Iris pigment epithelial cell (primary cell): ENCODE data around the gene KCTD16.

Experiments used
- DNase-seq: peaks from one replicate; pipeline ENCODE4 v3.0.0-alpha.2; 2011; ENCODE audit warnings: low read depth

KCTD16 gene

DNA sequence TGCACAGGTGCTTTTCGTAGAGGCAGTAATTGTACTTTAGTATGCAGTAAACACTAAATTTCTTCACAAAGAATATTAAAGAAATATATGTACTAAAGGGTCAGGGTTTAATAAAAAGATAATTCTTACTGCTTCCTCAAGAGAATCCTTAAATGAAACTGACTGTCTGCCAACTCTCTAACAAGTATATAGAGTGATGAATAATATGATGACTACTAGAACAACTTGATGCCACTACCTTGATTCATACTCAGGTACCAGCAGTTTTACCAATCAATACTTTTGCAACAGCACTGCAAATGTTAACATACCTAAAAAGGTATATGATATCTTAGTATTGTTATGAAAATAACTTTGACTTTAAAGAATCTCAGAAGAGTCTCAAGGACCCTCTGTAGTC, 4.0 kb upstream of the KCTD16 start:
- no peak for DNase-seq

DNA sequence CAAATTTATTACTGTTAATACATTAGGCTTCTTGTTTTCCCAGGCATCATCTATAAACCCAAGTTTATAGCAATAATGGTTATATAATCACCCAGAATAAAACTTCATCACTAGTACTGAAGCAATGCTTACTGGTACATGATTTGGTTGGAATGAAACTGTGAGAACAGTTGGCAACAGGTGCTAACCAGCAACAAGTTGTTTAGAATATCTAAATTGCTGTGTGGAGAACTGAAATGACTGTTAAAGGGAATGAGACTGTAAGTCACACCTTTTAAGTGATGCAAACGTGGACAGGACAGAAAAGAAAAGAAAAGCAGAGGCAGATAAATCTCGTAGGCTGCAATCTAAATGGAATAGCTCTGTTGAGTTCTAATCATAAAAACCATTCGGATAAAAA, 2.7 kb upstream of the KCTD16 start:
- DNase-seq: no peak

DNA sequence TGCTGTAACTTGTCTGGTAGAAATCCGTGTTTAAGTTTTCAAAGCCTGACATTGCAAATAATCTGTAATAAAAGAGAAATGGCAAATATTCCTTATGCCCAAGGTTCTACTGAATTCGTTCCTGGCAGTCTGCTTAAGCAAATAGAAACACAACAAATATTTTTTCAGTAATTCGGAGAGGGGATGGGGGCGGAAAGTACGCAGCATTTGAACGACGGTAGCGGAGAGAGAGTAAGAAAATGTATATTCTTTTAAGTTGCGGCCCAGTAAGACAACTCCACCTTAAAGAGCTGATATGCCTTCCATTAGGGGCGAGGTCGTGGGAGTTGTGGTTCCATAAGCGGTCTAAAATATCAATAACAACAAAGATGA, 783 bp upstream of the KCTD16 start:
- no peak for DNase-seq

GRCh38 chr5:144173766-144174165, 3.1 kb downstream of the KCTD16 start:
- DNase-seq: no peak

- no peak for DNase-seq
Measured at GRCh38 chr5:144177548-144177947, 6.9 kb downstream of the KCTD16 start.

DNA sequence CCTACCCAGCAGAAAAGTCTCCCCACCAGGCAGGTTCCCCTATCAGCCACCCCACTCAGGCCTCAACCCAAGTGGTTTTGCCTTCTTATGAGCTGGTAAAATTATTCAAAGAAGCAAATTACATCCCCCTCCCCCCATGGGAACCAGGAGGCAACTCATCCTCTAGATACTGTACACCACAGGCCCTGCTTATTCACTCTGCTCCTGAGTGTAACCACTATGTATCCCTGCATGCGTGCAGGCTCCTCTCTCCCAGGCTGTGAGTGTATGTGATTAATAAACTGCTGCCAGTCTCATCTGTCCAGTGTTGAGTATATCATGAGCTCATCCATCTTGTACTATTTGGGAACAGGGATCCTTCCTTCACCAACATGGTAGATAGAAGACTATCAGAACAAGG, 8.6 kb downstream of the KCTD16 start:
- DNase-seq: no peak

GRCh38 chr5:144183254-144183889, 12.7 kb downstream of the KCTD16 start:
- peak; percentile 59 for DNase-seq

DNA sequence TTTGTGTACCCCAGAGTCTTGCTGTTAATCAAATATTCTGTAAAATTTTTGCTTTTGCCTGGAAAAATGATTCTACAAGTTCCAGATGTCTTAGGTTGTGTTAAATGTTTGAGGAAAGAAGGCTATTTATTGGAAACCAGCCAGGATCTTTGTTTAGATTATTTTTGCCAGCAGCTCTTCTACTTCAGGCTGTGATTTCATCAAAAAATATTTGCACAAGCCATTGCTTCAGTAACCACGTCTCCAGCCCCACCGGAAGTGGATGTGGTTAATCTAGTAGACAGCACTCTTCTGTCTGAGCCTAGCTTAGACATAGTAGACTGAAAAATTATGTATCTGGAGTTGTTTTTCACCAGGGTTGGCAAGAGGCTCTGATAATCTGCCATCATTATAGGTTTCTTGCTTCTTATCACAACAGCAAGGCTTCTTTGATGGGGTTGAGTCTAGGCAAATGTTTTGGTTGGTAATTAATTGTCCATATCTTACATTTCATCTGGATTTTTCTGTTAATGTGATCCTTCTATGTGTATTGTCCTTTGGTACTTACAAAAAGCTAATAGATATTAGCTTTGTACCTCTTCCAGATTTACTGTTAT, 17.1 kb downstream of the KCTD16 start:
- DNase-seq: peak; percentile 99

DNA sequence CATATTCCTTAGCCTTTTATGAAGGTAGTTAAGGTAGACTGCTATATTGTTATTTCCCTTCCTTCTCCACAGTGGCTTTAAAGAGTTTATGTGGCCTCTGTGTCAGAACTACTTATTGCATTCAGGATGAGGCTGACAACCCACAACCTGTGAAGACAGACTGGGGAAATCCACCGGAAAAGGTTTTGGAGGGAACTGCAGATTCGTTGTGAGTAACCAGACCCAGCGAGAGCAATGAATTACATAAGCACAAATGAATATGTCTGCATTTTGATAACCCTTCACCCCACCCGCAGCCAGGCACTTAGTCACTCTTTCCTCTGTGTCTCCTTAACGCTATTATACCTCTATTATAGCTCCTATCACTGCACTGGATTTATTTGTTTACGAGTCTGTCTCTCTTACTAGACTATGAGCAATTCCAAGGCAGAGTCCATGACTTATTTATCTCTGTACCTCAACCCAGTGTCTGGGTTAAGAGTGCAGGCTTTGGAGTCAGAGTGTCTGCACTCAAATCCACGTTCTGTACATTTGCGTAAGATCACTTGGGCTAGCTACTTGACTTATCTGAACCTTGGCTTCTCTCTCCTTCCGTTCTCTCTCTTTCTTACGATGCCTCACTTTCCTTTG, 19.2 kb downstream of the KCTD16 start:
- DNase-seq: peak; percentile 98

DNA sequence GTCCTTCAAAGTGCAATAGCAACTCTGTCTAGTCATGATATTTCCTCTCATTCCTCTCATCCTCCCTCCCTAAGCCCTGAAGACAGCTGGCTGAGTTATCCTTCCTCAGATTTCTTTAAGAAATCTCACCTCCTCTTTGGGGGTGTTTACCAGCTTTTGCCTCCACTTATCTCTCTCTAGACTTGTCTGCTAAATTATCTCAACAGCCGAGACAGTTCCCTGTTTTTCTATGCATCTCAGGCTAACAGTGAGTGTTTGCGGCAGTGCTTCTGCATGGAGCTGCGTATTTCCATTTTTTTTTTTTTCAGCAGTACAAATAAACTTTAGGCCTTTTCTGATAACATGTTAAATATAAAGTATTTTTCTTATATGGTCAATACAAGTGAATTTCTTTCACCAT, 20.9 kb downstream of the KCTD16 start:
- DNase-seq: no peak

GRCh38 chr5:144191998-144192397, 21.3 kb downstream of the KCTD16 start:
- DNase-seq: peak; percentile 96

- no peak for DNase-seq
Measured at GRCh38 chr5:144192661-144193060, 22.0 kb downstream of the KCTD16 start.

GRCh38 chr5:144194144-144194543, 23.5 kb downstream of the KCTD16 start:
- DNase-seq: no peak

- peak; percentile 88 for DNase-seq
Measured at GRCh38 chr5:144195448-144195847, 24.8 kb downstream of the KCTD16 start.

DNA sequence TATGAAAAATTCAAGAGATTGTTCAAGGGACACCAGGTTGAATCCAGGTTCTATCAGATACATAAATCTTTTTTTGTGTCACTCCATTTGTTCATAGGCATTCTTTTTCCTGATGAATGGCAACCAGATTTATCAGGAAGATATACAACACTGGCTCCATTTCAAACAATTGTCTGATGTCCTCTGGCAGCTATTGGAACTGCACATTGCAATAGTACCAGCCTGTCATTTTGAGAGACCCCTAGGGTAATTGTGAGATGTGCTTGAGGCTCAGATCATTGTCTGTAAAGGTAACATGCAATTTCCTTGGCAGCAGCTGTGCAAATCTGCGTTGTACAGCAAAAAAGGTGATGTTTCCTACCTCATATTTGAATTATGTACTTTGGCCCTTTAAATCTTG, 25.9 kb downstream of the KCTD16 start:
- no peak for DNase-seq

DNA sequence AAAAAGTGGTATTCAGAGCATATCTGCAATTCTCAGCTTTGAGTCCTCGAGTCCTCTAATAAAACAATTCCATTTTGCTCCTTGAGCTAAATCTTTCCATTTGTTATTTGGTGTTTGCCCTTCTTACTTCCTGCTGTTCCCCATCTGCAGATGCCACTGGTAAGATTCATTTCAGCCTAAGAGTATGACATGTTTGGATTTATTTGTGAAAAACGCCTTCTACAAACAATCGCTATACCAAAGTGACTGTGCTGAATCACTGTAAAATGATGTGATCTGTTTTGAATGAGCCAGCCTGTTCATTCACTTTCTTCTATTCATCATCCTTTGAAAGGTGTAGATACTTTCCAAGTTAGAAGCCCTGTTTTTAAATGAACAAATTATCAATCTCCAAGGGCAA, 27.7 kb downstream of the KCTD16 start:
- DNase-seq: peak; percentile 68

GRCh38 chr5:144201588-144201987, 30.9 kb downstream of the KCTD16 start:
- DNase-seq: no peak

DNA sequence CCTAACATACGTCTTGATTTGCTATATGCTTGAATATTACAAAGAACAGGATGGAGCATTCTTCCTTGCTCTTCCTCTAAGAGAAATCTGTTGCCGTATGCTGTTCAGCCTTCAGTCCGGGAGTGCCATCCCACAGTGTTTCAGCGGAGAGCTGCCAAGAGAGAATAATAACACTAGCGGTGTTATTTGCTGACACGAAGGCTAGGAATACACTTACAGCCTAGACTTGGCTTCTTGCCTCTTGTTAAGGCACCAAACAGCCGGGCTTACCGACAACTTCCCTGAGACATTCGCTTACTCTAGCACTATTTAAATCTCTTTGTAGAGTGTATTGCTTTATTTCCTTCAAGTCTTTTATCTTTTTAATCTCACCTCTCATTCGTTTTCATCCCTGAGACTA, 31.4 kb downstream of the KCTD16 start:
- peak; percentile 64 for DNase-seq

GRCh38 chr5:144202726-144203125, 32.1 kb downstream of the KCTD16 start:
- no peak for DNase-seq

DNA sequence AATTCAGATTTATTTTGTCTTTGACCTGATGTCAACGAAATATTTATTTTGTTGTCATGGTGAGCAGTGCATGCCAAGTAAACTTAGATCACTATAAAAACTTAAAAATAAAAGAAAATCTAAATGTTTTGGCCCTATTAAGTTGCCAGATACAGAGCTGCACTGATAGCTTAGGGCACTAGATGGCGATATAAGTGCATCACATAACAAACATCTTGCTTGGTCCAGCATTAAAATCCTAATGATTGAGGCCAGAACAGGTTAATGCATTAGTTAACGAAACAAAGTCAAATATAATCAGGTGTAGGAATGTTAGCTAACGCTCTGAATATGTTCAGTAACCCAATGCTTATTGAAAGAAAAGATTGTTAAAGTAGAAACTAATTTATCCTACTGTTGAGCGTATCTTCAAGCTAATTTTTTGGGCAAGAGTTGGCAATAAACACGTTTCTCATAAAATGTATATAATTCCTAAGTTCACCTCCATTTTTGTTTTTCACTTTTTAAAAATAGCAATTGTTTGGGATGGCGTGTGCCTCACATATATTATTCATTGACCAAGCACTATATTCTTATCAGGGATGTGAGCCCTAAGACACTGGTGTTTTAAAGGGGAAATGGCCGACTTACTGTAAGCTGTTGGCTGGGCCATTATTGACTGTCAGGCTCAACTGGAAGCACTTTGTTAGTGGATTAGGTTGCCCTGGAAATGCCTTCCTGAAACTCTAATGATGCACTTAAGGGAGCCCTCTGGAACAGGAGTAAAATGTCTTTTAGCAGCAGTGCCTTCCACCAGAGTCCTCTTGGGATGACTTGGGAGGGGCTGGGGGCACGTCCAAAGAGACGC, 33.3 kb downstream of the KCTD16 start:
- DNase-seq: peak; percentile 78

- no peak for DNase-seq
Measured at GRCh38 chr5:144205141-144205551, 34.5 kb downstream of the KCTD16 start.

GRCh38 chr5:144206141-144206540, 35.5 kb downstream of the KCTD16 start:
- DNase-seq: no peak
